WTC11 (cell line): Measurements from ENCODE around the gene CCR9. TPM values are rescaled to one million over a fixed set of nuclear protein-coding genes. Genes with fewer than 3 reads are reported as not detected.

Experiments used
- ATAC-seq: fragments of 200-7000 bp; cut with Tn5 transposase; 2 replicates; pipeline ENCODE4 v1.10.0; 2021; ENCODE audit warnings: mild to moderate bottlenecking, moderate library complexity
- CTCF ChIA-PET: fragments of 300-600 bp; sonication (Branson Sonifier 250); formaldehyde crosslinking; loops from one replicate; lab custom pipeline; 2021; ENCODE audit warnings: antibody characterized with exemption; lab: Charles Lee
- POLR2A ChIA-PET: fragments of 350-600 bp; sonication (Branson Sonifier 250); formaldehyde crosslinking; loops from one replicate; lab custom pipeline; 2021; ENCODE audit warnings: antibody characterized with exemption; lab: Charles Lee
- DNase-seq: peaks from one replicate; pipeline ENCODE4 v3.0.0; 2021; ENCODE audit warnings: low spot score
- H3K27ac Mint-ChIP-seq: 2 replicates; pipeline ENCODE4 v1.8.0; 2021; ENCODE audit warnings: mixed read lengths
- H3K27me3 Mint-ChIP-seq: 2 replicates; pipeline ENCODE4 v1.8.0; 2021; ENCODE audit warnings: low read depth, mild to moderate bottlenecking, moderate library complexity, mixed read lengths
- H3K36me3 Mint-ChIP-seq: 2 replicates; pipeline ENCODE4 v1.8.0; 2021; ENCODE audit warnings: mixed read lengths
- H3K4me1 Mint-ChIP-seq: 2 replicates; pipeline ENCODE4 v1.8.0; 2022; ENCODE audit warnings: mixed read lengths
- H3K4me3 Mint-ChIP-seq: 2 replicates; pipeline ENCODE4 v1.8.0; 2021; ENCODE audit warnings: mild to moderate bottlenecking, moderate library complexity, mixed read lengths
- H3K9me3 Mint-ChIP-seq: 2 replicates; pipeline ENCODE4 v1.8.0; 2021; ENCODE audit warnings: mixed read lengths
- ATF1 ChIP-seq: sonication (generic); formaldehyde crosslinking; IDR thresholded peaks from 2 replicates; pipeline ENCODE4 v1.8.1; 2023; ENCODE audit warnings: mild to moderate bottlenecking, moderate library complexity, missing genetic modification reagents
- CBFB ChIP-seq: sonication (generic); formaldehyde crosslinking; IDR thresholded peaks from 2 replicates; pipeline ENCODE4 v1.8.1; 2022; ENCODE audit warnings: mild to moderate bottlenecking, low read depth, missing genetic modification reagents
- CREB1 ChIP-seq: sonication (generic); formaldehyde crosslinking; IDR thresholded peaks from 2 replicates; pipeline ENCODE4 v1.8.0; 2023; ENCODE audit warnings: mild to moderate bottlenecking, missing genetic modification reagents
- E2F4 ChIP-seq: sonication (generic); formaldehyde crosslinking; IDR thresholded peaks from 2 replicates; pipeline ENCODE4 v1.8.1; 2022; ENCODE audit warnings: low read depth, mild to moderate bottlenecking, moderate library complexity, missing genetic modification reagents, borderline replicate concordance
- ELF4 ChIP-seq: sonication (generic); formaldehyde crosslinking; IDR thresholded peaks from 2 replicates; pipeline ENCODE4 v1.8.1; 2022; ENCODE audit warnings: low read depth, mild to moderate bottlenecking, moderate library complexity, missing genetic modification reagents
- ETV6 ChIP-seq: sonication (generic); formaldehyde crosslinking; IDR thresholded peaks from 2 replicates; pipeline ENCODE4 v1.8.1; 2022; ENCODE audit warnings: mild to moderate bottlenecking, missing genetic modification reagents
- FOXP1 ChIP-seq: sonication (generic); formaldehyde crosslinking; IDR thresholded peaks from 2 replicates; pipeline ENCODE4 v1.8.0; 2022; ENCODE audit warnings: missing genetic modification reagents, mild to moderate bottlenecking, moderate library complexity, borderline replicate concordance
- GRHL2 ChIP-seq: fragments of 250-450 bp; sonication (Bioruptor Pico); IDR thresholded peaks from 2 replicates; pipeline ENCODE4 v1.8.0; 2022; ENCODE audit warnings: mild to moderate bottlenecking, moderate library complexity; ENCODE audit not compliant: insufficient replicate concordance, severe bottlenecking
- GTF2I ChIP-seq: fragments of 250-450 bp; sonication (Bioruptor Pico); conservative IDR thresholded peaks from 2 replicates; pipeline ENCODE4 v1.4.0; 2021; ENCODE audit warnings: mild to moderate bottlenecking
- JUN ChIP-seq: sonication (generic); formaldehyde crosslinking; IDR thresholded peaks from 2 replicates; pipeline ENCODE4 v1.8.0; 2023; ENCODE audit warnings: mild to moderate bottlenecking, missing genetic modification reagents
- KAT7 ChIP-seq: sonication (generic); formaldehyde crosslinking; IDR thresholded peaks from 2 replicates; pipeline ENCODE4 v1.8.1; 2023; ENCODE audit warnings: missing genetic modification reagents, mild to moderate bottlenecking, borderline replicate concordance
- NR1H2 ChIP-seq: sonication (generic); formaldehyde crosslinking; IDR thresholded peaks from 2 replicates; pipeline ENCODE4 v1.9.0; 2021; ENCODE audit warnings: mild to moderate bottlenecking, moderate library complexity, missing genetic modification reagents
- NR2C2 ChIP-seq: sonication (generic); formaldehyde crosslinking; IDR thresholded peaks from 2 replicates; pipeline ENCODE4 v1.8.0; 2022; ENCODE audit warnings: mild to moderate bottlenecking, missing genetic modification reagents
- PREB ChIP-seq: sonication (generic); formaldehyde crosslinking; IDR thresholded peaks from 2 replicates; pipeline ENCODE4 v1.8.1; 2022; ENCODE audit warnings: mild to moderate bottlenecking, missing genetic modification reagents, moderate library complexity, borderline replicate concordance
- RELA ChIP-seq: sonication (generic); formaldehyde crosslinking; IDR thresholded peaks from 2 replicates; pipeline ENCODE4 v1.8.1; 2022; ENCODE audit warnings: missing genetic modification reagents, mild to moderate bottlenecking, borderline replicate concordance
- SMAD4 ChIP-seq: sonication (generic); formaldehyde crosslinking; IDR thresholded peaks from 2 replicates; pipeline ENCODE4 v1.8.0; 2022; ENCODE audit warnings: mild to moderate bottlenecking, missing genetic modification reagents
- TEAD1 ChIP-seq: sonication (generic); formaldehyde crosslinking; IDR thresholded peaks from 2 replicates; pipeline ENCODE4 v1.8.0; 2022; ENCODE audit warnings: mild to moderate bottlenecking, missing genetic modification reagents
- TEAD4 ChIP-seq: sonication (generic); formaldehyde crosslinking; IDR thresholded peaks from 2 replicates; pipeline ENCODE4 v1.8.0; 2022; ENCODE audit warnings: mild to moderate bottlenecking, missing genetic modification reagents
- ZBTB21 ChIP-seq: sonication (generic); formaldehyde crosslinking; IDR thresholded peaks from 2 replicates; pipeline ENCODE4 v1.8.1; 2023; ENCODE audit warnings: mild to moderate bottlenecking, missing genetic modification reagents, borderline replicate concordance
- ZNF396 ChIP-seq: fragments of 250-450 bp; sonication (Bioruptor Pico); IDR thresholded peaks from 2 replicates; pipeline ENCODE4 v1.8.0; 2021; ENCODE audit warnings: mild to moderate bottlenecking, moderate library complexity, borderline replicate concordance
- ZNF416 ChIP-seq: fragments of 250-450 bp; sonication (Bioruptor Pico); IDR thresholded peaks from 2 replicates; pipeline ENCODE4 v1.9.0; 2021; ENCODE audit warnings: mild to moderate bottlenecking, inconsistent platforms
- total RNA-seq: library from RNA; stranded (reverse); gene quantifications from 3 replicates; pipeline ENCODE4 v1.2.3, GENCODE V29; 2021
- TF ChIP-seq, protein P1 (sequence below): sonication (generic); formaldehyde crosslinking; IDR thresholded peaks from 2 replicates; pipeline ENCODE4 v1.8.0; 2022; ENCODE audit warnings: mild to moderate bottlenecking, missing genetic modification reagents
- TF ChIP-seq, protein P2 (sequence below): fragments of 250-450 bp; sonication (Bioruptor Pico); IDR thresholded peaks from 2 replicates; pipeline ENCODE4 v1.9.0; 2021; ENCODE audit warnings: mild to moderate bottlenecking
- TF ChIP-seq, protein P3 (sequence below): fragments of 250-450 bp; sonication (Bioruptor Pico); IDR thresholded peaks from 2 replicates; pipeline ENCODE4 v1.9.0; 2021; ENCODE audit warnings: mild to moderate bottlenecking

CCR9 gene
- total RNA-seq, 1 experiment from 2014 or later: not detected

DNA sequence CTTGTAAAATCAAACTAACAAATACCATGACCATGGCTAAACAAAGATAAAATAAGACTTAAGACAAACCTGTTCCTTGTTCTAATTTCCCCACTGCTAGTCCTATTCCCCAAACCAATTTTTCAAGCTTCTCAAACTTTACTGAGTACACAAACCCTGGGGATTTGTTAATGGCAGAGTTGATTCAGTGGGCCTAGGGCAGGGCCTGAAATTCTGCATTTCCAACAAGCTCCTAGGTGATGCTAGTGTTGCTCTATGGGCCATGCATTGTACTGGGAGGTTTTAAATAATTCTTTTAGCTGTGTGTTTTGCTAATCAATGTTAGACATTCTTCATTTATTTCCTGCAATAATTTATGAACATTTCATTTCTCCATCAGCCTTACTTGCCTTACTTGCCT is 13.3 kb upstream of the CCR9 start (continued):
- TF ChIP-seq SMAD4: no peak
- TF ChIP-seq, protein P1, sequence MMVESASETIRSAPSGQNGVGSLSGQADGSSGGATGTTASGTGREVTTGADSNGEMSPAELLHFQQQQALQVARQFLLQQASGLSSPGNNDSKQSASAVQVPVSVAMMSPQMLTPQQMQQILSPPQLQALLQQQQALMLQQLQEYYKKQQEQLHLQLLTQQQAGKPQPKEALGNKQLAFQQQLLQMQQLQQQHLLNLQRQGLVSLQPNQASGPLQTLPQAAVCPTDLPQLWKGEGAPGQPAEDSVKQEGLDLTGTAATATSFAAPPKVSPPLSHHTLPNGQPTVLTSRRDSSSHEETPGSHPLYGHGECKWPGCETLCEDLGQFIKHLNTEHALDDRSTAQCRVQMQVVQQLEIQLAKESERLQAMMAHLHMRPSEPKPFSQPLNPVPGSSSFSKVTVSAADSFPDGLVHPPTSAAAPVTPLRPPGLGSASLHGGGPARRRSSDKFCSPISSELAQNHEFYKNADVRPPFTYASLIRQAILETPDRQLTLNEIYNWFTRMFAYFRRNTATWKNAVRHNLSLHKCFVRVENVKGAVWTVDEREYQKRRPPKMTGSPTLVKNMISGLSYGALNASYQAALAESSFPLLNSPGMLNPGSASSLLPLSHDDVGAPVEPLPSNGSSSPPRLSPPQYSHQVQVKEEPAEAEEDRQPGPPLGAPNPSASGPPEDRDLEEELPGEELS (CRISPR knock-in tag): no peak
- TF ChIP-seq FOXP1 (CRISPR knock-in tag): no peak

GRCh38 chr3:45873638-45874037 is 12.7 kb upstream of the CCR9 start:
- ChIA-PET CTCF (interaction anchor here (2.1 kb wide), 1 partner anchor 205 kb away, joined by 5 read pairs; no protein-coding TSS in a partner anchor), POLR2A (no interaction called here)
- ATAC-seq (no peak), DNase-seq (no peak)
- H3K27me3 Mint-ChIP-seq: peaks cover 5% of the 10 kb centered on the region
- no peak overlapping the region for H3K27ac Mint-ChIP-seq
- H3K36me3 Mint-ChIP-seq: no peaks in the 10 kb centered on the region
- peaks cover 13% of the 10 kb centered on the region for H3K4me1 Mint-ChIP-seq
- no peak overlapping the region for H3K4me3 Mint-ChIP-seq
- H3K9me3 Mint-ChIP-seq: no peaks in the 10 kb centered on the region
- TF ChIP-seq, protein P2, sequence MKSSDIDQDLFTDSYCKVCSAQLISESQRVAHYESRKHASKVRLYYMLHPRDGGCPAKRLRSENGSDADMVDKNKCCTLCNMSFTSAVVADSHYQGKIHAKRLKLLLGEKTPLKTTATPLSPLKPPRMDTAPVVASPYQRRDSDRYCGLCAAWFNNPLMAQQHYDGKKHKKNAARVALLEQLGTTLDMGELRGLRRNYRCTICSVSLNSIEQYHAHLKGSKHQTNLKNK (CRISPR knock-in tag): no peak
- no peak for TF ChIP-seq NR1H2 (CRISPR knock-in tag)
- TF ChIP-seq TEAD1 (CRISPR knock-in tag): no peak
- TF ChIP-seq RELA (CRISPR knock-in tag): no peak
- no peak for TF ChIP-seq GTF2I (CRISPR knock-in tag)
- no peak for TF ChIP-seq GRHL2 (CRISPR knock-in tag)
- TF ChIP-seq, protein P3, sequence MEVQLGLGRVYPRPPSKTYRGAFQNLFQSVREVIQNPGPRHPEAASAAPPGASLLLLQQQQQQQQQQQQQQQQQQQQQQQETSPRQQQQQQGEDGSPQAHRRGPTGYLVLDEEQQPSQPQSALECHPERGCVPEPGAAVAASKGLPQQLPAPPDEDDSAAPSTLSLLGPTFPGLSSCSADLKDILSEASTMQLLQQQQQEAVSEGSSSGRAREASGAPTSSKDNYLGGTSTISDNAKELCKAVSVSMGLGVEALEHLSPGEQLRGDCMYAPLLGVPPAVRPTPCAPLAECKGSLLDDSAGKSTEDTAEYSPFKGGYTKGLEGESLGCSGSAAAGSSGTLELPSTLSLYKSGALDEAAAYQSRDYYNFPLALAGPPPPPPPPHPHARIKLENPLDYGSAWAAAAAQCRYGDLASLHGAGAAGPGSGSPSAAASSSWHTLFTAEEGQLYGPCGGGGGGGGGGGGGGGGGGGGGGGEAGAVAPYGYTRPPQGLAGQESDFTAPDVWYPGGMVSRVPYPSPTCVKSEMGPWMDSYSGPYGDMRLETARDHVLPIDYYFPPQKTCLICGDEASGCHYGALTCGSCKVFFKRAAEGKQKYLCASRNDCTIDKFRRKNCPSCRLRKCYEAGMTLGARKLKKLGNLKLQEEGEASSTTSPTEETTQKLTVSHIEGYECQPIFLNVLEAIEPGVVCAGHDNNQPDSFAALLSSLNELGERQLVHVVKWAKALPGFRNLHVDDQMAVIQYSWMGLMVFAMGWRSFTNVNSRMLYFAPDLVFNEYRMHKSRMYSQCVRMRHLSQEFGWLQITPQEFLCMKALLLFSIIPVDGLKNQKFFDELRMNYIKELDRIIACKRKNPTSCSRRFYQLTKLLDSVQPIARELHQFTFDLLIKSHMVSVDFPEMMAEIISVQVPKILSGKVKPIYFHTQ (CRISPR knock-in tag): no peak
- no peak for TF ChIP-seq ELF4 (CRISPR knock-in tag)
- no peak for TF ChIP-seq NR2C2
- TF ChIP-seq ZBTB21 (CRISPR knock-in tag): no peak
- no peak for TF ChIP-seq PREB (CRISPR knock-in tag)
- TF ChIP-seq CBFB: no peak

- ATAC-seq (no peak), DNase-seq (no peak)
- Mint-ChIP-seq H3K27me3 (peaks cover 5% of the 10 kb centered on the region), H3K4me1 (peaks cover 13% of the 10 kb centered on the region), H3K9me3 (no peaks in the 10 kb centered on the region), H3K36me3 (no peaks in the 10 kb centered on the region), H3K4me3 (no peak overlapping the region), H3K27ac (no peak overlapping the region)
- ChIA-PET CTCF (no interaction called here), POLR2A (no interaction called here)
- TF ChIP-seq E2F4 (CRISPR knock-in tag) (no peak), JUN (CRISPR knock-in tag) (no peak), ETV6 (CRISPR knock-in tag) (no peak), ATF1 (CRISPR knock-in tag) (no peak), KAT7 (CRISPR knock-in tag) (no peak), RELA (CRISPR knock-in tag) (no peak), ZNF416 (CRISPR knock-in tag) (no peak), CREB1 (CRISPR knock-in tag) (no peak), TEAD4 (CRISPR knock-in tag) (no peak), GTF2I (CRISPR knock-in tag) (no peak), ZNF396 (CRISPR knock-in tag) (no peak)
- TF ChIP-seq, protein P3 (CRISPR knock-in tag): no peak
Measured at GRCh38 chr3:45874677-45875346, 11.5 kb upstream of the CCR9 start.
